Peyer's patch (tissue), 4 donors: ENCODE results near the gene BIVM.

ENCODE experiments used
- CTCF ChIP-seq, 6 experiments: fragments of 450-650 bp in 4 of 6; fragments of 200-600 bp in 2 of 6; sonication (generic) in 1 of 6; IDR thresholded peaks; one replicate each; pipeline ENCODE4 v1.5.1; 2017 to 2019; ENCODE audit warnings: antibody characterized with exemption in 6 of 6, mild to moderate bottlenecking in 3 of 6, moderate library complexity in 1 of 6
- POLR2A ChIP-seq, 2 donors: fragments of 450-650 bp; IDR thresholded peaks; one replicate each; pipeline ENCODE4 v1.5.1; 2017; ENCODE audit warnings: antibody characterized with exemption in 2 of 2, mild to moderate bottlenecking in 2 of 2, moderate library complexity in 2 of 2

GRCh38 chr13:102812611-102813287 is 13.8 kb downstream of the BIVM start:
- TF ChIP-seq CTCF (IDR thresholded peaks at IDR 0.05) (no peak), POLR2A (IDR thresholded peaks at IDR 0.05) (no peak)
